Measurements from ENCODE around the gene COX6A1.

The COX6A1 gene

GRCh38 chr12:120455302-120455701 is 17.4 kb downstream of the COX6A1 start:
- ATAC-seq, result no peak
- TF ChIP-seq TCF4 (CRISPR knock-in tag; IDR thresholded peaks at IDR 0.05; ENCODE audit: borderline replicate concordance) (no peak), ESRRG (CRISPR knock-in tag; IDR thresholded peaks at IDR 0.05) (no peak), ZNF565 (CRISPR knock-in tag; conservative IDR thresholded peaks at IDR 0.05; ENCODE audit: low read depth) (no peak), ISL1 (CRISPR knock-in tag; IDR thresholded peaks at IDR 0.05) (no peak), ZFP30 (CRISPR knock-in tag; IDR thresholded peaks at IDR 0.05) (no peak), TSHZ2 (CRISPR knock-in tag; IDR thresholded peaks at IDR 0.05) (no peak), ZNF70 (CRISPR knock-in tag; IDR thresholded peaks at IDR 0.05) (no peak), CSRNP3 (CRISPR knock-in tag; IDR thresholded peaks at IDR 0.05) (no peak), ZC3H10 (CRISPR knock-in tag; IDR thresholded peaks at IDR 0.05) (no peak), OSR1 (CRISPR knock-in tag; IDR thresholded peaks at IDR 0.05) (no peak), RARB (CRISPR knock-in tag; IDR thresholded peaks at IDR 0.05) (no peak), ARNTL (CRISPR knock-in tag; IDR thresholded peaks at IDR 0.05; ENCODE audit: borderline replicate concordance, low read depth) (no peak), BACH2 (CRISPR knock-in tag; IDR thresholded peaks at IDR 0.05; ENCODE audit: borderline replicate concordance) (no peak), PPARA (CRISPR knock-in tag; IDR thresholded peaks at IDR 0.05; ENCODE audit: borderline replicate concordance) (no peak), SNAI2 (CRISPR knock-in tag; IDR thresholded peaks at IDR 0.05) (no peak), ZNF8 (CRISPR knock-in tag; IDR thresholded peaks at IDR 0.05) (no peak), GLIS3 (CRISPR knock-in tag; IDR thresholded peaks at IDR 0.05) (no peak), TOX (CRISPR knock-in tag; IDR thresholded peaks at IDR 0.05; ENCODE audit: borderline replicate concordance) (no peak)
- TF ChIP-seq, protein P1, sequence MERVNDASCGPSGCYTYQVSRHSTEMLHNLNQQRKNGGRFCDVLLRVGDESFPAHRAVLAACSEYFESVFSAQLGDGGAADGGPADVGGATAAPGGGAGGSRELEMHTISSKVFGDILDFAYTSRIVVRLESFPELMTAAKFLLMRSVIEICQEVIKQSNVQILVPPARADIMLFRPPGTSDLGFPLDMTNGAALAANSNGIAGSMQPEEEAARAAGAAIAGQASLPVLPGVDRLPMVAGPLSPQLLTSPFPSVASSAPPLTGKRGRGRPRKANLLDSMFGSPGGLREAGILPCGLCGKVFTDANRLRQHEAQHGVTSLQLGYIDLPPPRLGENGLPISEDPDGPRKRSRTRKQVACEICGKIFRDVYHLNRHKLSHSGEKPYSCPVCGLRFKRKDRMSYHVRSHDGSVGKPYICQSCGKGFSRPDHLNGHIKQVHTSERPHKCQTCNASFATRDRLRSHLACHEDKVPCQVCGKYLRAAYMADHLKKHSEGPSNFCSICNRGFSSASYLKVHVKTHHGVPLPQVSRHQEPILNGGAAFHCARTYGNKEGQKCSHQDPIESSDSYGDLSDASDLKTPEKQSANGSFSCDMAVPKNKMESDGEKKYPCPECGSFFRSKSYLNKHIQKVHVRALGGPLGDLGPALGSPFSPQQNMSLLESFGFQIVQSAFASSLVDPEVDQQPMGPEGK (CRISPR knock-in tag; IDR thresholded peaks at IDR 0.05; ENCODE audit: borderline replicate concordance), result no peak
- TF ChIP-seq, protein P2, sequence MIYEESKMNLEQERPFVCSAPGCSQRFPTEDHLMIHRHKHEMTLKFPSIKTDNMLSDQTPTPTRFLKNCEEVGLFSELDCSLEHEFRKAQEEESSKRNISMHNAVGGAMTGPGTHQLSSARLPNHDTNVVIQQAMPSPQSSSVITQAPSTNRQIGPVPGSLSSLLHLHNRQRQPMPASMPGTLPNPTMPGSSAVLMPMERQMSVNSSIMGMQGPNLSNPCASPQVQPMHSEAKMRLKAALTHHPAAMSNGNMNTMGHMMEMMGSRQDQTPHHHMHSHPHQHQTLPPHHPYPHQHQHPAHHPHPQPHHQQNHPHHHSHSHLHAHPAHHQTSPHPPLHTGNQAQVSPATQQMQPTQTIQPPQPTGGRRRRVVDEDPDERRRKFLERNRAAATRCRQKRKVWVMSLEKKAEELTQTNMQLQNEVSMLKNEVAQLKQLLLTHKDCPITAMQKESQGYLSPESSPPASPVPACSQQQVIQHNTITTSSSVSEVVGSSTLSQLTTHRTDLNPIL (CRISPR knock-in tag; IDR thresholded peaks at IDR 0.05; ENCODE audit: low read depth), result no peak

- ATAC-seq, result 0 out of 3 replicates have a peak, but pooled peaks have one; percentile 25
- TF ChIP-seq CSDC2 (CRISPR knock-in tag; IDR thresholded peaks at IDR 0.05) (no peak), TOX (CRISPR knock-in tag; IDR thresholded peaks at IDR 0.05; ENCODE audit: borderline replicate concordance) (no peak)
Observed at GRCh38 chr12:120457133-120457532, 19.2 kb downstream of the COX6A1 start.

DNA sequence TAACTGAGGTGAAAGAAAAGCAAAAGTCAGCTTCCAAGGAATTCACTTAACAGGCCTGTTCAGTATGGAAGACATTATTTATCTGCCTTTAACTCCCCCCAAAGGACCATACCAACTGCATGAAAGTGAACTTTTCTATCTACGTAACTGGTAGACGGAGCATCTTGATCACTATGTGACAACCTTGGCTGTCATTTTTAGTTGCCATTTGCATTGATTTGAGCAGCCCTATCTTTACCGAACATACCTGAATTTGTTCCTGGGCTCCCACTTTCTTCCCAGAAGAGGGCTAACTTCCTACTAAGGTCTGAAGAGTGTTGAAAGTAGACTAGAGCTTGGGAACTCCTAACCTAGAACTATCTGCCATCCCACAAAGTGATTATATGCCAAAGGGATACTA is 22.2 kb downstream of the COX6A1 start:
- ATAC-seq, result no peak
- TF ChIP-seq, protein P1 (CRISPR knock-in tag; IDR thresholded peaks at IDR 0.05; ENCODE audit: borderline replicate concordance), result no peak
- TF ChIP-seq ZFP30 (CRISPR knock-in tag; IDR thresholded peaks at IDR 0.05), result no peak
- TF ChIP-seq PPARA (CRISPR knock-in tag; IDR thresholded peaks at IDR 0.05; ENCODE audit: borderline replicate concordance), result no peak
- TF ChIP-seq, protein P2 (CRISPR knock-in tag; IDR thresholded peaks at IDR 0.05; ENCODE audit: low read depth), result no peak
- TF ChIP-seq TCF4 (CRISPR knock-in tag; IDR thresholded peaks at IDR 0.05; ENCODE audit: borderline replicate concordance), result no peak
- TF ChIP-seq ZNF565 (CRISPR knock-in tag; conservative IDR thresholded peaks at IDR 0.05; ENCODE audit: low read depth), result no peak
- no peak for TF ChIP-seq GLIS3 (CRISPR knock-in tag; IDR thresholded peaks at IDR 0.05)
- no peak for TF ChIP-seq OSR1 (CRISPR knock-in tag; IDR thresholded peaks at IDR 0.05)
- TF ChIP-seq ESRRG (CRISPR knock-in tag; IDR thresholded peaks at IDR 0.05), result no peak
- TF ChIP-seq CSDC2 (CRISPR knock-in tag; IDR thresholded peaks at IDR 0.05), result no peak
- TF ChIP-seq ISL1 (CRISPR knock-in tag; IDR thresholded peaks at IDR 0.05), result no peak
- TF ChIP-seq ZC3H10 (CRISPR knock-in tag; IDR thresholded peaks at IDR 0.05), result no peak
- TF ChIP-seq TSHZ2 (CRISPR knock-in tag; IDR thresholded peaks at IDR 0.05), result no peak
- TF ChIP-seq ZFP3 (CRISPR knock-in tag; IDR thresholded peaks at IDR 0.05), result no peak
